VCaP (cell line): ENCODE measurements around the gene OTX2.

Experiments used
- H3K27ac ChIP-seq: fragments of 450-650 bp; 2 replicates; pipeline ENCODE4 v1.5.1; 2017
- CTCF ChIP-seq: fragments of 450-650 bp; conservative IDR thresholded peaks from 2 replicates; pipeline ENCODE4 v1.5.1; 2017; ENCODE audit warnings: mild to moderate bottlenecking, moderate library complexity

Gene OTX2

GRCh38 chr14:56794088-56794556 lies 16.2 kb downstream of the OTX2 start:
- no peak overlapping the region for H3K27ac ChIP-seq

GRCh38 chr14:56789955-56790354 lies 20.3 kb downstream of the OTX2 start:
- no peak overlapping the region for H3K27ac ChIP-seq
- TF ChIP-seq CTCF = no peak

More at GRCh38 chr14:56794088-56794556, 16.2 kb downstream of the OTX2 start:
- TF ChIP-seq CTCF = no peak

- no peak overlapping the region for H3K27ac ChIP-seq
- TF ChIP-seq CTCF = no peak
Measured at GRCh38 chr14:56787530-56787929, 22.7 kb downstream of the OTX2 start.

GRCh38 chr14:56782711-56783110 lies 27.6 kb downstream of the OTX2 start:
- no peak for TF ChIP-seq CTCF
- H3K27ac ChIP-seq = no peak overlapping the region

GRCh38 chr14:56774503-56774902 lies 35.8 kb downstream of the OTX2 start:
- TF ChIP-seq CTCF = no peak
- H3K27ac ChIP-seq = no peak overlapping the region

GRCh38 chr14:56770512-56770911 lies 39.8 kb downstream of the OTX2 start:
- no peak overlapping the region for H3K27ac ChIP-seq
- TF ChIP-seq CTCF = no peak

- no peak overlapping the region for H3K27ac ChIP-seq
Measured at GRCh38 chr14:56760164-56760914, 49.9 kb downstream of the OTX2 start.

More at GRCh38 chr14:56760164-56760914, 49.9 kb downstream of the OTX2 start:
- TF ChIP-seq CTCF = no peak
